DND-41 (cell line): Measurements from ENCODE around the gene OR10W1.

Experiments
- ATAC-seq: fragments of 200-7000 bp; cut with Tn5 transposase; 3 replicates; pipeline ENCODE4 v1.9.1; 2021; ENCODE audit warnings: low read depth; ENCODE audit not compliant: insufficient read depth
- DNase-seq: peaks from one replicate; pipeline ENCODE4 v3.0.0-alpha.2; 2020
- H2AFZ ChIP-seq: 2 replicates; pipeline ENCODE4 v1.6.0; 2012; ENCODE audit warnings: low read depth, low read length
- H3K27ac ChIP-seq: 2 replicates; pipeline ENCODE4 v1.5.1; 2012; ENCODE audit warnings: low read length, inconsistent platforms
- H3K27me3 ChIP-seq: fragments of 200-600 bp; sonication (generic); 2 replicates; pipeline ENCODE4 v1.6.0; 2012; ENCODE audit warnings: low read length, mild to moderate bottlenecking, inconsistent platforms; ENCODE audit not compliant: insufficient read depth, poor library complexity
- H3K36me3 ChIP-seq: 2 replicates; pipeline ENCODE4 v1.5.1; 2012; ENCODE audit warnings: low read length, inconsistent platforms; ENCODE audit not compliant: insufficient read depth
- H3K4me1 ChIP-seq: 2 replicates; pipeline ENCODE4 v1.5.1; 2012; ENCODE audit warnings: mild to moderate bottlenecking, low read length; ENCODE audit not compliant: insufficient read depth
- H3K4me2 ChIP-seq: 2 replicates; pipeline ENCODE4 v1.6.0; 2012; ENCODE audit warnings: mild to moderate bottlenecking, moderate library complexity, low read length, inconsistent platforms; ENCODE audit not compliant: insufficient read depth
- H3K4me3 ChIP-seq, 2 experiments: fragments of 200-600 bp in 1 of 2; shearing (Covaris generic) in 1 of 2; 2 replicates each; pipeline ENCODE4 v1.5.1; 2012 to 2016; ENCODE audit warnings: inconsistent platforms in 2 of 2, low read length in 2 of 2, mild to moderate bottlenecking in 2 of 2, low read depth in 1 of 2, moderate library complexity in 1 of 2
- H3K79me2 ChIP-seq: 2 replicates; pipeline ENCODE4 v1.6.0; 2012; ENCODE audit warnings: low read length, inconsistent platforms; ENCODE audit not compliant: insufficient read depth
- H3K9ac ChIP-seq: 2 replicates; pipeline ENCODE4 v1.6.0; 2012; ENCODE audit warnings: low read depth, mild to moderate bottlenecking, inconsistent platforms, low read length, moderate library complexity
- H3K9me3 ChIP-seq: 2 replicates; pipeline ENCODE4 v1.5.1; 2012; ENCODE audit warnings: low read length, moderate library complexity, mild to moderate bottlenecking, inconsistent platforms; ENCODE audit not compliant: insufficient read depth, severe bottlenecking
- H4K20me1 ChIP-seq: 2 replicates; pipeline ENCODE4 v1.6.0; 2012; ENCODE audit warnings: low read length; ENCODE audit not compliant: insufficient read depth
- EZH2 ChIP-seq: IDR thresholded peaks from 3 replicates; pipeline ENCODE4 v1.6.1; 2012; ENCODE audit warnings: borderline replicate concordance, low read depth, mild to moderate bottlenecking, moderate library complexity, low read length, inconsistent platforms; ENCODE audit not compliant: severe bottlenecking
- TF ChIP-seq, protein P1 (sequence below): IDR thresholded peaks from 2 replicates; pipeline ENCODE4 v1.5.1; 2012; ENCODE audit warnings: borderline replicate concordance, low read length, moderate library complexity, mild to moderate bottlenecking; ENCODE audit not compliant: poor library complexity, severe bottlenecking; ENCODE audit errors: extremely low read depth

OR10W1 gene

GRCh38 chr11:58268142-58268541, at the start of gene OR10W1:
OR10W1 (minus strand) TSS chr11:58268260; CDS start chr11:58267858, 402 bp downstream.
- Histone ChIP-seq H2AFZ (no peak within 1 kb of the TSS), H3K79me2 (no peaks in the 10 kb centered on the region), H3K27ac (no peak within 1 kb of the TSS), H4K20me1 (no peaks in the 10 kb centered on the region), H3K9ac (no peak within 1 kb of the TSS), H3K4me3 (no peak within 1 kb of the TSS), H3K4me1 (no peaks in the 10 kb centered on the region), H3K27me3 (no peaks in the 10 kb centered on the region), H3K9me3 (no peaks in the 10 kb centered on the region), H3K36me3 (no peaks in the 10 kb centered on the region), H3K4me2 (no peak within 1 kb of the TSS)
- ATAC-seq, result no peak
- TF ChIP-seq, protein P1, sequence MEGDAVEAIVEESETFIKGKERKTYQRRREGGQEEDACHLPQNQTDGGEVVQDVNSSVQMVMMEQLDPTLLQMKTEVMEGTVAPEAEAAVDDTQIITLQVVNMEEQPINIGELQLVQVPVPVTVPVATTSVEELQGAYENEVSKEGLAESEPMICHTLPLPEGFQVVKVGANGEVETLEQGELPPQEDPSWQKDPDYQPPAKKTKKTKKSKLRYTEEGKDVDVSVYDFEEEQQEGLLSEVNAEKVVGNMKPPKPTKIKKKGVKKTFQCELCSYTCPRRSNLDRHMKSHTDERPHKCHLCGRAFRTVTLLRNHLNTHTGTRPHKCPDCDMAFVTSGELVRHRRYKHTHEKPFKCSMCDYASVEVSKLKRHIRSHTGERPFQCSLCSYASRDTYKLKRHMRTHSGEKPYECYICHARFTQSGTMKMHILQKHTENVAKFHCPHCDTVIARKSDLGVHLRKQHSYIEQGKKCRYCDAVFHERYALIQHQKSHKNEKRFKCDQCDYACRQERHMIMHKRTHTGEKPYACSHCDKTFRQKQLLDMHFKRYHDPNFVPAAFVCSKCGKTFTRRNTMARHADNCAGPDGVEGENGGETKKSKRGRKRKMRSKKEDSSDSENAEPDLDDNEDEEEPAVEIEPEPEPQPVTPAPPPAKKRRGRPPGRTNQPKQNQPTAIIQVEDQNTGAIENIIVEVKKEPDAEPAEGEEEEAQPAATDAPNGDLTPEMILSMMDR, result no peak
- TF ChIP-seq EZH2, result no peak
- no peak for DNase-seq

GRCh38 chr11:58316142-58316541, 48.1 kb upstream of the OR10W1 start:
- no peaks in the 10 kb centered on the region for H3K79me2 ChIP-seq
- ATAC-seq, result no peak
- no peak overlapping the region for H2AFZ ChIP-seq
- H3K9me3 ChIP-seq, result no peaks in the 10 kb centered on the region
- no peak overlapping the region for H3K9ac ChIP-seq
- TF ChIP-seq EZH2, result no peak
- TF ChIP-seq, protein P1, result no peak
- no peaks in the 10 kb centered on the region for H3K4me1 ChIP-seq
- no peak overlapping the region for H3K4me2 ChIP-seq
- H4K20me1 ChIP-seq, result no peaks in the 10 kb centered on the region
- H3K27me3 ChIP-seq, result no peaks in the 10 kb centered on the region
- no peak overlapping the region for H3K4me3 ChIP-seq
- no peak for DNase-seq
- H3K36me3 ChIP-seq, result no peaks in the 10 kb centered on the region
- H3K27ac ChIP-seq, result no peak overlapping the region

GRCh38 chr11:58301576-58301975, 33.5 kb upstream of the OR10W1 start:
- Histone ChIP-seq H3K27me3 (no peaks in the 10 kb centered on the region), H4K20me1 (no peaks in the 10 kb centered on the region), H3K4me3 (no peak overlapping the region), H3K4me2 (no peak overlapping the region), H3K36me3 (no peaks in the 10 kb centered on the region), H2AFZ (no peak overlapping the region), H3K27ac (no peak overlapping the region), H3K9ac (no peak overlapping the region), H3K9me3 (no peaks in the 10 kb centered on the region), H3K79me2 (no peaks in the 10 kb centered on the region), H3K4me1 (no peaks in the 10 kb centered on the region)
- no peak for TF ChIP-seq EZH2
- TF ChIP-seq, protein P1, result no peak
- no peak for ATAC-seq
- DNase-seq, result no peak

DNA sequence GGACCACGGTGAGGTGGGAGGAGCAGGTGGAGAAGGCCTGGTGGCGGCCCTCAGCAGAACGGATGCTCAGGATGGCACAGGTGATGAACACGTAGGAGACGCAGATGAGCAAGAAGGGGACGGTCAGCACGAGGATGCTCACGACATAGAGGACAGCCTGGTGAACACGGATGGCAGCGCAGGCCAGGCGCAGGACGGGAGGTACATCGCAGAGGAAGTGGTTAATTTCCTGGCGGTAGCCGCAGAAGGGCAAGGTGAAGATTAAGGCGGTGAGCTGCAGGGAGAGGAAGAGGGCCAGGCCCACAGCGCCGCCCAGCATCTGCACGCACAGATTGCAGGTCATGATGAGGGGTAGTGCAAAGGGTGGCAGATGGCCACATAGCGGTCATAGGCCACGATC, 24.0 kb upstream of the OR10W1 start:
- DNase-seq (no peak), ATAC-seq (no peak)
- H3K36me3 ChIP-seq, result no peaks in the 10 kb centered on the region
- H4K20me1 ChIP-seq, result no peaks in the 10 kb centered on the region
- no peak overlapping the region for H3K27ac ChIP-seq
- H2AFZ ChIP-seq, result no peak overlapping the region
- TF ChIP-seq, protein P1, result no peak
- TF ChIP-seq EZH2, result no peak
- no peaks in the 10 kb centered on the region for H3K4me1 ChIP-seq
- no peak overlapping the region for H3K4me2 ChIP-seq
- H3K9ac ChIP-seq, result no peak overlapping the region
- H3K27me3 ChIP-seq, result peaks cover 2% of the 10 kb centered on the region
- no peaks in the 10 kb centered on the region for H3K79me2 ChIP-seq
- H3K4me3 ChIP-seq, result no peak overlapping the region
- no peaks in the 10 kb centered on the region for H3K9me3 ChIP-seq
